ENCODE data around the gene MORN5.

MORN5 gene

DNA sequence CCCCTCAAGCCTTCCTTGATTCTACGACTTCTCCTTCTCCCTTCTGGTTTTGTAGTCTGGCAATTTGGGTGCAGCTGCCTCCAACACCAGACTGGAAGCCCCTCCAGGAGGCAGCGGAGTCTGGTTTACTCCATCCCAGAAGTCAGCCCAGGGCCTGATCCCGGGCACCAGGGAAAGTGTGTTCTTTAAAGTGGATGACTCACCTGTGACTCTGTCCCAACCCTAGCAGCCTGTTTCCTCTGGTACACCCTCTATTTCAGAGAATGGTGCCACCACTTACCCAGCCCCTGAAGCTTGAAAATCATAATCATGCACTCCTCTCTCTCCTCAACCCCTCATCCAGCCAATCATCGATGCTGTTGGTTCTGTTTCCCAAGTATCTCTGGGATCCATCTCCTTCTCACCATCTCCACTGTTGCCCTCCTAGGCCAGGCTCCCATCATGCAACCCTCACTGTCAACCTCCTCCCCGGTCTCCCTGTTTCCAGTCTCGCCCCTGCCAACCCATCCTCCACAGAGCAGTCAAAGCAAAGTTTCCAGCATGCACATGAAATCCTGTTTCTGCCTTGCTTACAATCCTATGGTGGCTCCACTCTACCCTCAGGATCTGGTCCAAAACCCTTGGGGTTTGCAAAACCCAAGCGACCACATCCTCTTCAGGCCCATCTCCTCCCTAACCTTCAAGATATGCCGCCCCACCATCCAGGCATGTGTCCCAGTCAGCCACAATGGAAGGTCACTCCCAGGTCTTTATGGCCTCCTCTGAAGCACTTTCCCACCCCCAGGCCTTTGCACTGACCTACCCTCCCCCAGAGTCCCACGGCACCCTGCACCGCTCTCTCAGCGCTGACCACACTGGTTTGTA is 58.6 kb downstream of the MORN5 start:
- no peaks in the 10 kb centered on the region for H3K4me1 ChIP-seq (ENCODE audit: control insufficient read depth, insufficient read depth, low read length)
- no peak overlapping the region for H3K27ac ChIP-seq (ENCODE audit: extremely low read depth, low read depth, low read length)
- H3K4me3 ChIP-seq (ENCODE audit: low read depth, low read length) = no peak overlapping the region
- TF ChIP-seq ZBTB20 (tag by site-specific recombination; IDR thresholded peaks at IDR 0.05) = peak; percentile 58
- TF ChIP-seq ZNF302 (tag by site-specific recombination; IDR thresholded peaks at IDR 0.05; ENCODE audit: low read depth) = no peak
- TF ChIP-seq, protein P1, sequence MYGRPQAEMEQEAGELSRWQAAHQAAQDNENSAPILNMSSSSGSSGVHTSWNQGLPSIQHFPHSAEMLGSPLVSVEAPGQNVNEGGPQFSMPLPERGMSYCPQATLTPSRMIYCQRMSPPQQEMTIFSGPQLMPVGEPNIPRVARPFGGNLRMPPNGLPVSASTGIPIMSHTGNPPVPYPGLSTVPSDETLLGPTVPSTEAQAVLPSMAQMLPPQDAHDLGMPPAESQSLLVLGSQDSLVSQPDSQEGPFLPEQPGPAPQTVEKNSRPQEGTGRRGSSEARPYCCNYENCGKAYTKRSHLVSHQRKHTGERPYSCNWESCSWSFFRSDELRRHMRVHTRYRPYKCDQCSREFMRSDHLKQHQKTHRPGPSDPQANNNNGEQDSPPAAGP (tag by site-specific recombination; IDR thresholded peaks at IDR 0.05) = no peak
- TF ChIP-seq, protein P2, sequence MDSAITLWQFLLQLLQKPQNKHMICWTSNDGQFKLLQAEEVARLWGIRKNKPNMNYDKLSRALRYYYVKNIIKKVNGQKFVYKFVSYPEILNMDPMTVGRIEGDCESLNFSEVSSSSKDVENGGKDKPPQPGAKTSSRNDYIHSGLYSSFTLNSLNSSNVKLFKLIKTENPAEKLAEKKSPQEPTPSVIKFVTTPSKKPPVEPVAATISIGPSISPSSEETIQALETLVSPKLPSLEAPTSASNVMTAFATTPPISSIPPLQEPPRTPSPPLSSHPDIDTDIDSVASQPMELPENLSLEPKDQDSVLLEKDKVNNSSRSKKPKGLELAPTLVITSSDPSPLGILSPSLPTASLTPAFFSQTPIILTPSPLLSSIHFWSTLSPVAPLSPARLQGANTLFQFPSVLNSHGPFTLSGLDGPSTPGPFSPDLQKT (IDR thresholded peaks at IDR 0.05; ENCODE audit: borderline replicate concordance, low read depth, low read length) = no peak
- TF ChIP-seq ZNF248 (tag by site-specific recombination; IDR thresholded peaks at IDR 0.05) = no peak
- no peak for TF ChIP-seq ZNF664 (tag by site-specific recombination; IDR thresholded peaks at IDR 0.05)
- TF ChIP-seq ZNF585B (tag by site-specific recombination; IDR thresholded peaks at IDR 0.05) = no peak
- 0 out of 2 replicates have a peak, but pooled peaks have one; percentile 30 for TF ChIP-seq ZNF629 (tag by site-specific recombination; IDR thresholded peaks at IDR 0.05)
- no peak for TF ChIP-seq ZNF549 (tag by site-specific recombination; IDR thresholded peaks at IDR 0.05)
- TF ChIP-seq, protein P3, sequence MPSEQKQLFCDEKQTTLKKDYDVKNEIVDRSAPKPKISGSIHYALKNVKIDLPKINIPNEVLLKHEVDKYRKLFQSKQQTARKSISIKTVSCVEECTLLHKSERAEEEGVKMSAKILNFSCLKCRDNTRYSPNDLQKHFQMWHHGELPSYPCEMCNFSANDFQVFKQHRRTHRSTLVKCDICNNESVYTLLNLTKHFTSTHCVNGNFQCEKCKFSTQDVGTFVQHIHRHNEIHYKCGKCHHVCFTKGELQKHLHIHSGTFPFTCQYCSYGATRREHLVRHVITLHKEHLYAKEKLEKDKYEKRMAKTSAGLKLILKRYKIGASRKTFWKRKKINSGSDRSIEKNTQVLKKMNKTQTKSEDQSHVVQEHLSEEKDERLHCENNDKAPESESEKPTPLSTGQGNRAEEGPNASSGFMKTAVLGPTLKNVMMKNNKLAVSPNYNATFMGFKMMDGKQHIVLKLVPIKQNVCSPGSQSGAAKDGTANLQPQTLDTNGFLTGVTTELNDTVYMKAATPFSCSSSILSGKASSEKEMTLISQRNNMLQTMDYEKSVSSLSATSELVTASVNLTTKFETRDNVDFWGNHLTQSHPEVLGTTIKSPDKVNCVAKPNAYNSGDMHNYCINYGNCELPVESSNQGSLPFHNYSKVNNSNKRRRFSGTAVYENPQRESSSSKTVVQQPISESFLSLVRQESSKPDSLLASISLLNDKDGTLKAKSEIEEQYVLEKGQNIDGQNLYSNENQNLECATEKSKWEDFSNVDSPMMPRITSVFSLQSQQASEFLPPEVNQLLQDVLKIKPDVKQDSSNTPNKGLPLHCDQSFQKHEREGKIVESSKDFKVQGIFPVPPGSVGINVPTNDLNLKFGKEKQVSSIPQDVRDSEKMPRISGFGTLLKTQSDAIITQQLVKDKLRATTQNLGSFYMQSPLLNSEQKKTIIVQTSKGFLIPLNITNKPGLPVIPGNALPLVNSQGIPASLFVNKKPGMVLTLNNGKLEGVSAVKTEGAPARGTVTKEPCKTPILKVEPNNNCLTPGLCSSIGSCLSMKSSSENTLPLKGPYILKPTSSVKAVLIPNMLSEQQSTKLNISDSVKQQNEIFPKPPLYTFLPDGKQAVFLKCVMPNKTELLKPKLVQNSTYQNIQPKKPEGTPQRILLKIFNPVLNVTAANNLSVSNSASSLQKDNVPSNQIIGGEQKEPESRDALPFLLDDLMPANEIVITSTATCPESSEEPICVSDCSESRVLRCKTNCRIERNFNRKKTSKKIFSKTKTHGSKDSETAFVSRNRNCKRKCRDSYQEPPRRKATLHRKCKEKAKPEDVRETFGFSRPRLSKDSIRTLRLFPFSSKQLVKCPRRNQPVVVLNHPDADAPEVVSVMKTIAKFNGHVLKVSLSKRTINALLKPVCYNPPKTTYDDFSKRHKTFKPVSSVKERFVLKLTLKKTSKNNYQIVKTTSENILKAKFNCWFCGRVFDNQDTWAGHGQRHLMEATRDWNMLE (tag by site-specific recombination; conservative IDR thresholded peaks at IDR 0.05; ENCODE audit: low read depth) = no peak
- 0 out of 2 replicates have a peak, but pooled peaks have one; percentile 42 for TF ChIP-seq ZNF600 (tag by site-specific recombination; IDR thresholded peaks at IDR 0.05)
- no peak for TF ChIP-seq ZNF239 (tag by site-specific recombination; IDR thresholded peaks at IDR 0.05)
- TF ChIP-seq ZNF223 (tag by site-specific recombination; IDR thresholded peaks at IDR 0.05) = no peak
- no peak for TF ChIP-seq KLF7 (tag by site-specific recombination; IDR thresholded peaks at IDR 0.05; ENCODE audit: borderline replicate concordance)
- TF ChIP-seq ZEB2 (tag by site-specific recombination; IDR thresholded peaks at IDR 0.05) = no peak
- no peaks in the 10 kb centered on the region for H3K9me3 ChIP-seq (ENCODE audit: control insufficient read depth, insufficient read depth, low read depth, low read length)
- no peaks in the 10 kb centered on the region for H3K36me3 ChIP-seq (ENCODE audit: control insufficient read depth in 2 of 2, insufficient read depth in 1 of 2, low read length in 2 of 2)
- ChIA-PET CTCF (interaction anchor here (0.5 kb wide), 1 partner anchor 531 kb away, joined by 3 read pairs; no protein-coding TSS in a partner anchor), POLR2A (no interaction called here)

DNA sequence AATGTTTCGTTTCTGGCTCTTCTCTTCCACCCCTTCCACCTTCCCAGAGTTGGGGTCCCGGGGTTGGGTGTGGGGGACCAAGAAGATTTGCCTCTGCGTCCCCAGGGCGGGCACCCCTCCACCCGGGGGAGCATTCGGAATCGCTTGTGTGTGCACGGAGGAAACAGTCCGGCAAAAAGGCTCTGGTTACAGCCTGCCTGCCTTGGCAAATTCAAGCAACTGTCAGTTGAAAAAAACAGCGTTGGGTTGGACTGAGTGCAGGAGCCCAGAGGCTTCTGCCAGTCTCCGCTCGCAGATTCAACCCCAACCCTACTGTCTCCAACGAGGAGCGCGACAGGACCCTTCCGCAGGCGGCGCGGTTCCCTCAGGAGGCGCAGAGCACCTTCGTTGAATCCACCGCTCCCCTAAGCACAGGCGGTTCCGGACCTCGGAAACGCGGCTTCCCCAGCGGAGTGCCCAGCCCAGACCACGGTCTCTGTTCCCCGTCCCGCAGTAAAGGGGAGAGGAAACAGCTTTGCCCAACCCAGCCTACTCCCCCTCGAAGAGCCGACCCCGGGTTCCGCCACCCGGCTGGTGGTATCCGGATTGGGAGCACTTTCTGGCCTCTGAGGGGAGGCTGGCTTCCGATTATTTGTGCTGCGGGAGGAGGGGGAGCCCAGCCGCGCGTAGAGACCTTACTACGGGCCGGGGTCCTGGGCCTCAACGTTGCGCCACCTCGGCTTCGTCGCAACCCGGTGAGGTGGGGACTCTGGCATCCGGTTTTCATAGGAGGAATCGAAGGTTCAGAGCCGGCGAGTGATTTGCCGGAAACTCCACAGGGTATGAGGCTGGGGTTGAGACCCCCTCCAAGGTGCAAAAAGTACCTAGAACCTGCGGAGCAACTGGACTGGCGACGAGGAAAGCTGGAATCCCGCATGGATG is 59.5 kb downstream of the MORN5 start:
- Histone ChIP-seq H3K27ac (ENCODE audit: extremely low read depth, low read depth, low read length) (no peak overlapping the region), H3K9me3 (ENCODE audit: control insufficient read depth, insufficient read depth, low read depth, low read length) (no peaks in the 10 kb centered on the region), H3K36me3 (ENCODE audit: control insufficient read depth in 2 of 2, insufficient read depth in 1 of 2, low read length in 2 of 2) (no peaks in the 10 kb centered on the region), H3K4me1 (ENCODE audit: control insufficient read depth, insufficient read depth, low read length) (no peaks in the 10 kb centered on the region), H3K4me3 (ENCODE audit: low read depth, low read length) (no peak overlapping the region)
- CTCF ChIA-PET = no interaction called here
- POLR2A ChIA-PET = no interaction called here
- TF ChIP-seq, protein P4, sequence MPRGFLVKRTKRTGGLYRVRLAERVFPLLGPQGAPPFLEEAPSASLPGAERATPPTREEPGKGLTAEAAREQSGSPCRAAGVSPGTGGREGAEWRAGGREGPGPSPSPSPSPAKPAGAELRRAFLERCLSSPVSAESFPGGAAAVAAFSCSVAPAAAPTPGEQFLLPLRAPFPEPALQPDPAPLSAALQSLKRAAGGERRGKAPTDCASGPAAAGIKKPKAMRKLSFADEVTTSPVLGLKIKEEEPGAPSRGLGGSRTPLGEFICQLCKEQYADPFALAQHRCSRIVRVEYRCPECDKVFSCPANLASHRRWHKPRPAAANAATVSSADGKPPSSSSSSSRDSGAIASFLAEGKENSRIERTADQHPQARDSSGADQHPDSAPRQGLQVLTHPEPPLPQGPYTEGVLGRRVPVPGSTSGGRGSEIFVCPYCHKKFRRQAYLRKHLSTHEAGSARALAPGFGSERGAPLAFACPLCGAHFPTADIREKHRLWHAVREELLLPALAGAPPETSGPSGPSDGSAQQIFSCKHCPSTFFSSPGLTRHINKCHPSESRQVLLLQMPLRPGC (tag by site-specific recombination; IDR thresholded peaks at IDR 0.05) = no peak
- TF ChIP-seq, protein P5, sequence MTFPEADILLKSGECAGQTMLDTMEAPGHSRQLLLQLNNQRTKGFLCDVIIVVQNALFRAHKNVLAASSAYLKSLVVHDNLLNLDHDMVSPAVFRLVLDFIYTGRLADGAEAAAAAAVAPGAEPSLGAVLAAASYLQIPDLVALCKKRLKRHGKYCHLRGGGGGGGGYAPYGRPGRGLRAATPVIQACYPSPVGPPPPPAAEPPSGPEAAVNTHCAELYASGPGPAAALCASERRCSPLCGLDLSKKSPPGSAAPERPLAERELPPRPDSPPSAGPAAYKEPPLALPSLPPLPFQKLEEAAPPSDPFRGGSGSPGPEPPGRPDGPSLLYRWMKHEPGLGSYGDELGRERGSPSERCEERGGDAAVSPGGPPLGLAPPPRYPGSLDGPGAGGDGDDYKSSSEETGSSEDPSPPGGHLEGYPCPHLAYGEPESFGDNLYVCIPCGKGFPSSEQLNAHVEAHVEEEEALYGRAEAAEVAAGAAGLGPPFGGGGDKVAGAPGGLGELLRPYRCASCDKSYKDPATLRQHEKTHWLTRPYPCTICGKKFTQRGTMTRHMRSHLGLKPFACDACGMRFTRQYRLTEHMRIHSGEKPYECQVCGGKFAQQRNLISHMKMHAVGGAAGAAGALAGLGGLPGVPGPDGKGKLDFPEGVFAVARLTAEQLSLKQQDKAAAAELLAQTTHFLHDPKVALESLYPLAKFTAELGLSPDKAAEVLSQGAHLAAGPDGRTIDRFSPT (tag by site-specific recombination; IDR thresholded peaks at IDR 0.05) = no peak
- no peak for TF ChIP-seq ZNF341 (tag by site-specific recombination; IDR thresholded peaks at IDR 0.05; ENCODE audit: low read depth)
- no peak for TF ChIP-seq ZNF112 (tag by site-specific recombination; IDR thresholded peaks at IDR 0.05)
- no peak for TF ChIP-seq ZNF19 (tag by site-specific recombination; IDR thresholded peaks at IDR 0.05; ENCODE audit: low read depth)

Data from HEK293 (cell line).